ENCODE data around the gene AHDC1.

- TF ChIP-seq, protein P1, sequence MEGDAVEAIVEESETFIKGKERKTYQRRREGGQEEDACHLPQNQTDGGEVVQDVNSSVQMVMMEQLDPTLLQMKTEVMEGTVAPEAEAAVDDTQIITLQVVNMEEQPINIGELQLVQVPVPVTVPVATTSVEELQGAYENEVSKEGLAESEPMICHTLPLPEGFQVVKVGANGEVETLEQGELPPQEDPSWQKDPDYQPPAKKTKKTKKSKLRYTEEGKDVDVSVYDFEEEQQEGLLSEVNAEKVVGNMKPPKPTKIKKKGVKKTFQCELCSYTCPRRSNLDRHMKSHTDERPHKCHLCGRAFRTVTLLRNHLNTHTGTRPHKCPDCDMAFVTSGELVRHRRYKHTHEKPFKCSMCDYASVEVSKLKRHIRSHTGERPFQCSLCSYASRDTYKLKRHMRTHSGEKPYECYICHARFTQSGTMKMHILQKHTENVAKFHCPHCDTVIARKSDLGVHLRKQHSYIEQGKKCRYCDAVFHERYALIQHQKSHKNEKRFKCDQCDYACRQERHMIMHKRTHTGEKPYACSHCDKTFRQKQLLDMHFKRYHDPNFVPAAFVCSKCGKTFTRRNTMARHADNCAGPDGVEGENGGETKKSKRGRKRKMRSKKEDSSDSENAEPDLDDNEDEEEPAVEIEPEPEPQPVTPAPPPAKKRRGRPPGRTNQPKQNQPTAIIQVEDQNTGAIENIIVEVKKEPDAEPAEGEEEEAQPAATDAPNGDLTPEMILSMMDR (IDR thresholded peaks at IDR 0.05; ENCODE audit: low read length) = no peak
- TF ChIP-seq EZH2phosphoT487 (IDR thresholded peaks at IDR 0.05; ENCODE audit: low read length) (no peak), EZH2 (optimal IDR thresholded peaks at IDR 0.05; ENCODE audit: low read depth, low read length) (no peak)
These were observed 12.9 kb downstream of the AHDC1 start for GRCh38 chr1:27590917-27591508.

All from MM.1S (cell line).